Gastroesophageal sphincter (tissue), 3 donors: Measurements from ENCODE around the gene IDI1.

ENCODE experiments used
- CTCF ChIP-seq, 4 experiments: fragments of 200-600 bp in 2 of 4; fragments of 450-650 bp in 2 of 4; sonication (generic) in 1 of 4; IDR thresholded peaks; one replicate each; pipeline ENCODE4 v1.5.1; 2017 to 2019; ENCODE audit warnings: antibody characterized with exemption in 4 of 4, mild to moderate bottlenecking in 2 of 4, moderate library complexity in 2 of 4
- POLR2A ChIP-seq, 2 donors: fragments of 450-650 bp; IDR thresholded peaks; one replicate each; pipeline ENCODE4 v1.6.1; 2017; ENCODE audit warnings: antibody characterized with exemption in 2 of 2, mild to moderate bottlenecking in 2 of 2, moderate library complexity in 1 of 2

- TF ChIP-seq POLR2A (IDR thresholded peaks at IDR 0.05): no peak
- TF ChIP-seq CTCF (IDR thresholded peaks at IDR 0.05): no peak
Observed at GRCh38 chr10:1078668-1079067, 29.7 kb upstream of the IDI1 start.
